Stimulated activated CD8-positive, alpha-beta memory T cell treated with anti-CD3 and anti-CD28 coated beads, Interleukin-7, amount 100 ng/mL, for 1 hour (primary cell): ENCODE results near the gene USH2A.

Source experiments
- DNase-seq, 2 donors: peaks; one replicate each; pipeline ENCODE4 v3.0.0-alpha.2; 2020; ENCODE audit warnings: low read depth in 2 of 2

The USH2A gene

DNA sequence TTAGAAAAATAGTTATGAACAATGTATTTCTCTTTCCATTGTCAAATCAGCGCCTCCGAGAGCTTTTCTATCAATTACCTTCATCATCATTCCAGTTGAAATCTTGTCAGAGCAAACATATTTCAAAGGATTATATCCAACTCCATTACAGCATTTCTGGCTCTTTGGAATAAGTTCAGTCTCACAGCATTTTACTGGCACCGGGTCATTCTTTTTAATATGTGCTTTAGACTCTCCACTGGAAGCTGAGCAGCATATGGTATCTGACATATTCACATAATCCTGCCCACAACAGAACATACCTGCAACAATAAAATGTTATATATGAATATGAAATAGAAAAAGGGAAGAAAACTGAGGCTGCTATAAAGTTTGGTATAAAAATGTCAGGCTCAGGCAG is 633.3 kb downstream of the USH2A start:
- no peak for DNase-seq

DNA sequence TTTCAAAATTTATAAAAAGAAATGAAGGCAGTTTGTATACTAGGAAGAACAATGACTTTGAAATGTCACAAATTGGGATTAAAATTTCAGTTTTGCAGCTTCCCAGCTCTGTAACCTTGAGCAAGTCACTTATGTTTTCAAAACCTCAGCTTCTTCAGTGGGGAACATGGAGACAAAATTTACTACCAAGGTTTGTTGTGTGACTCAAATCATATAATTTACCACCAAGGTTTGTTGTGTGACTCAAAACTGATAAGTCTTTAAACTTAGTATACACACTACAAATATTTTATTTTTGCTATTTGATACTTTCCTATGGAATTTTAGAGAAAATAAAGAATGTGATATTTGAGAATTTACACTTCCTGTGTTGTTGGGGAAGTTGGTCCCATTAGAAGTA is 636.3 kb downstream of the USH2A start:
- no peak for DNase-seq

DNA sequence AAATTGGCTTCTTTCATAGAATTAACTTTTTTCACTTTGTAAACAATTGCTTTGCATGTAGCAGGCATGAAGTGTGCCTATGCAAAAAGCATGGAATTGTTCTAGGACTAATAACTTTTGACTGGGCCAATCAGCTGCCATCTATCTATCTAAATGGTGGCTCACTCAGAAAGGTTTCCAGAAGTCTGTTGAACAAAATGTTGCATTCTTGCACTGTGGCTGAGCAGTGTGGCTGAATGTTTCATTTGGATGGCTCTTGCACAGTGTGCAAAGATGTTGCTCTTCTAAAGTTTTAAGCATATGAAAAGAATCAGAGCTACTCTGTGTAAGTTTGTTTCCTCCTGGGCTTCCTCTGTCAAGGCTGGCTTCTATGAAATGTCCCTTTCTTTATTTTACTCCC is 642.6 kb downstream of the USH2A start:
- DNase-seq: no peak

DNA sequence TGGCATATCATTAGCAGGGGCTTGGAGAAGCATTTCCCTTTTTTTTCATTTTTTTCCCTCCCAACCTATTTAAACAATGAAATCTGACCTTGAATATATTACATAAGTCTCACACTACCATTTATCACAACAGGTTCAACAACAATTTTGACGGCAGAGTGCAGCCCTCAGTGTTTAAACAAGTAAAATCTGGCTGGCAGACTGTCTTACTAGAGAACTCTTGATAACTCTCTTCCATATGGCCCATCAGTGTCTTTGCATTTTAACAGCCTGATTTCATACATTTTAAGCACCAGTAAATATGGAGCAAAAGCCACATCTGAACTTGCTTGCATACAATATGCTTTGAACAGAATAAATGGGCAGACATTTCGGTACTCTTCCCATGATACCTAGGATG is 643.1 kb downstream of the USH2A start:
- no peak for DNase-seq

DNA sequence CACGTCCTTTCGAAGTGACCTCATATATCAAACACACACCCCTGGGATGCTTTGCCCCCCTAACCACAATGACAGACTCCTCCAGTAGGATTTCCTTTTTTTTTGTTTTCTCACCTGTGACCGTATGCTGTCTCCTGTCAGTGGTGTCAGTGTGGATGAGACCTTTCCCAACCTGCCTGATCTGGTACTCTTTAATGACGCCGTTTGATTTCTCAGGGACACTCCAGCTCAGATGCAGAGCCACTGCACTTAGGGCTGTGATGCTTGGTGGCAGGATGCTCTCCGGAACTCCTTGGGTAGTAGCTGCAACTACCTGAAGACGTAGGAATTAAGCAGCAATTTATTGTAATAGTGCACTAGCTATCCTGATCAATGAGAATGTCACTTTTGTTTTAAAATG is 643.5 kb downstream of the USH2A start:
- no peak for DNase-seq

DNA sequence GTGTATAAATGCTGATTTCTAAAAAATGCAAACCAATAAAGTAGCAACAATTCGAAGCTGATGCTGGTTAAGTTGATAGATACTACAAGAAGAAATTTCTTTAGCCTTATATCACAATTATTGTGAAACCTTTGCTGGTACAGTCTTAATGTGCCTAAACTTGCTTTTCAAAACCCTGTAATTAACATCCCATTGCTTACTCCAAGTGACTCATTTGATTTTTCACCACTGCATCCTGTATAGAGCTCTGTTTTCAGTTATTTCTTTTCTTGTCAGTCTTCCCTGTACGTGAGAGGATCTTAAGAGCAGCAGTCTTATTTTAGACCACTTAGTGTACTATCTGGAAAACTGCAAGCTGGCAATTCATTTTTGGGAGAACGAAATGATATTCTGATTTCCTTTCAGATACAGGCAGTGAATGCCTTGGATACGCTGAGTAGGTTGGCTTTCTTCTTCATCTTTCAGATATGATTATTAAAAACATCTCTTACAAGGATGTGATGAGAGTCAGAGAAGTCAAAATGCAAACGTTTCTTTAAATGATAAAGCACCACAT is 645.8 kb downstream of the USH2A start:
- DNase-seq: no peak

DNA sequence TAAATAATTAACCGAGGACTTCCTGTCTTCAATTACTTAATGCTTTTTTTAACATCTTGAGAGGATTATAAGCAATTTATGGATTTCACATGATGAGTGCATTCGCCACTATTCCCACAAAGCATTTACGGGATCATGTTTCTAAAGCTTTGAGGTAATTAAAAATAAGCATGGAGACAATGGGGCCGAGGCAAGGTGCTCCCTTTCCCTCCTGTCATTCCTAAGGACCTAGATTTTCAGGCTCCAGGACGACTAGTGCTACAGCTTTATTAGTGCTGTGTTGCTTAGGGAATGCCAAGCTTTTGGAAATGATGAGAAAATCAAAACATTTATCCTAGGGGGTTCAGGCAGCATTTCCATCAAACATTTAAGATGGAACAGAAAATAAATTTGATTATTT is 646.9 kb downstream of the USH2A start:
- no peak for DNase-seq

DNA sequence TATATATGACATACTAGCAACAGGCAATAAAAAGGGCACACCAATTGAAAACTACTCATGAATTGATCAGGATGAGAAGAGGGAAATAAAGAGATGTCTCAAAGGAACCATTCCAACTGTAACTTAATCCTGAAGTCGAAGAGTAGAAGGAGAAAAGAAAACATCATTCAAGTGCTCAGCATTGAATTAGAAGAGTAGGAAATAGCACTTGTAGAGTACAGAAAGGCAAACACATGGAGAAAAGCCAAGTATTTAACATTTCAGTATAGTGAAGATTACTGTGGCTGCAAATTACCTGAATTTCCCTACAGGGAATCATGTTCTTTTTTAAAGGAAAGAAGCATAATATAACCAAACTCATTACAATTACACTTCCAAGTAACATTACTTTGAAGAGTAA is 651.1 kb downstream of the USH2A start:
- DNase-seq: no peak

DNA sequence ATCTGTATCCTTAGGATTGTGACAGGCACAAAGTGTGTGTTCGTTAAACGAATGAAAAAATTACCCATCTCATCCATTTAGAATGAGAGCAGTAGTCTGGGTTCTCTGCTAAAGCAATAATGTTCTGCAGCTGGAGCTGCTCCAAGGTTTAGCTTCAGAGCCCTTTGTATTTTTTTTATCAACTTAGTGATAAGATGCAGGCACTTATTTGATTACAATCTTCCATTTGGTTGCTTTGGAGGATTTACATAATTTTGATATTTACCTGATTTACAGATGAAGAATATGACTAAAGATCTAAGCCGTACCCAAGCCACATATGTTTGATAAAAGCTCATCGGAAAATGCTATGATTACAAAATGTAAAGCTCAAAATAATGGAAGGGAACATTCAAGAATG is 654.9 kb downstream of the USH2A start:
- no peak for DNase-seq

DNA sequence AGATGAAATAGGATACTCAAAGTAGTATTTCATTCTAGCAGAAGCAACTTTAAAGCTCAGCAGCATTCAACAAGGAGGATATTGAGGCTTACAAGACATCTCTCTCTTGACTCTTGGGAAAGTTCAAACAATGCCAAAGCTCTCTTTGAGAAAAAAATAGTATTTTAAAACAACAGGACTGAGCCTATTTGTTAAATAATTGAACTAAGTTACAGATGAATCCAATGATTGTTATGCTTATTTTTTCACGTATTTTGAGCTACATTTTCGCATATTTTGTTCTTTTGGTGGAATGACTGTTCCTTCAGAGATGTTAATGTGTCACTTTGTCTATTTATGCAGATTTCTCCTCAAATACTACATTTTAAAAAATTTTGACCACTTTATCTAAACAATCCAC is 655.5 kb downstream of the USH2A start:
- DNase-seq: no peak

DNA sequence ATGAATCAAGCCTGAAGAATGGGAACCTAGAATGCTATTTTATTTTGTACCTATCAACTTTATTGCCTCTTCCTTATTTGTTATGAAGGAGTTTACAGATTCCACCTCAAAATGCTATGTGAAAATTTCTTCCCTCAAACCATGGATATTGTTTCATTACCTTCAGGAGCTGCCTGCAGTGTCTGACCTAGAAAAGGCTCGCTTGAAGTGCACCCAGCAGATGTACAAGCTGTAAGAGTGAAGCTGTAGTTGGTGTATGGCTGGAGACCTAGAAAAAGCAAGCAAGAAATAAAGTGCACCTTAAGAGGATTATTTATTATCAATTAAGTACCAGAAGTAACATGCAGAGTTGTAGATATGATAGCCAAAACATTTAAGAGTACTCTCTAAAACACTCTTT is 656.7 kb downstream of the USH2A start:
- no peak for DNase-seq

DNA sequence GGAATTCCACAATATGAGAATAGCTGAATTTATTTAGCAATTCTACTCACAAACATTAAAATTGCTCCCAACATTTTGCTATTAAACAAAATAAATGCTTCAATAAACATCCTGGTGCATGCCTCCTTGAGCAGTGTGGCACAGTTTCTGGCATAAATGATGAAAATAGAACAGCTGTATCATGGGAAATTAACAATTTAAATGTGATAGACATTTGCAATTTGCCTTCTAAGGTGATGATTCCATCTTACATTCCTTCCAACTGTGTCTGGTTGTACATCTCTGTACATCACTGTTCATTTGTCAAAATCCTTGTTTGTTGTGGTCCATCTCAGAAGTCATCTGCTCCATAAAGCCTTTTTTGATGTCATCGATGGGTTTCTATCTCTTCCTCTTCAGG is 657.4 kb downstream of the USH2A start:
- no peak for DNase-seq

DNA sequence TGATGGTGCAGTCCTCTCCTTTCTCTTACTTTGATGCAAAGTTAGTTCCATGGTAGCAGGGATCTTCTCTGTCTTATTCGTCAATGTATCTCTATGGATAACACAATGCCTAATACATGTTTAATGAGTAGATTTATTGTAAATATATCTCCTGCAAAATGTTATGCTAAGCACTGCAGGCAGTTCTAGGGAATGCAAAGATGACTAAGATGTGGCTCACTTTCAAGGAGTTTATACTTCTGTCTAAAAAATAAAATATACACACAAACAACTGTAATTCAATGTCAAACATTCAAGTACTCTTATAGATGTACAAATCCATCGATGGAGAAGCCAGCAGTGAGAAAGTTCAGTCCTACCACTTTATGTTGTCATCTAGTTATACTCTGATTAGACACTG is 661.8 kb downstream of the USH2A start:
- DNase-seq: no peak

DNA sequence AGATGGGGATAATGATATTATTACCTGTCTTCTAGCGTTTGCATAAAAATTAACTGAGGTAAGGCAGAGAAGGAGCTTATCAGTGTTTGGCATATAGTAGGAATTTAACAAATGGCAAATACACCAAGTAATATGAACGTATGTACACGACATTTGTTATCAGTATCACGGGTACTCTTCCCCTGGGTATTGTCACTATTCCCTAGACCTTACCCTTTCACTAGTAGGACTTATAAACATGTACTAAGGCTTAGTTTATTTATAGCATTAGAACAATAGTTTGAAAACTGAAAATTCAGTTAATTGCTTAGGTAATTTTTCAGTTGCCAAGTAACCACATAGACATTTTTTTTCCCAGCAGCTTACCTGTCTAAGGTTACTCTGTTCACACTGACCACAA is 669.1 kb downstream of the USH2A start:
- no peak for DNase-seq

DNA sequence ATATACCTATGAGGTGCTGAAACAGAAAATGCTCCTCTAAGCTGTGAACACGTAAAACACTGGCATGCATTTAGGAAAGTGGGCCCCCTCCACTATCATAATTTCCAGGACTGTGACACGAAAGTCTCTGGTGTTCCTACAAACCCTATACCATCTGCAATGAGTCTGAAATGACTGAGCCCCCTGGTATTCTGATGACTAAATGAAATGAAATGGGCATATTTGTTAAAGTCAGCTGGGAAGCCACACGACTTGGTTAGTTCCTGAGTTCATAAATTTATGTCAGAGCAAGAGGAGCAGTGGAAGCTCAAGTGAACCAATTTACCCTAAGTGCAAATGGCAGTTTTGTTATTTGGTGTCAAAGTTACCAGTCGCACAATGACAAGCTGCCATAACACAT is 673.8 kb downstream of the USH2A start:
- DNase-seq: no peak

DNA sequence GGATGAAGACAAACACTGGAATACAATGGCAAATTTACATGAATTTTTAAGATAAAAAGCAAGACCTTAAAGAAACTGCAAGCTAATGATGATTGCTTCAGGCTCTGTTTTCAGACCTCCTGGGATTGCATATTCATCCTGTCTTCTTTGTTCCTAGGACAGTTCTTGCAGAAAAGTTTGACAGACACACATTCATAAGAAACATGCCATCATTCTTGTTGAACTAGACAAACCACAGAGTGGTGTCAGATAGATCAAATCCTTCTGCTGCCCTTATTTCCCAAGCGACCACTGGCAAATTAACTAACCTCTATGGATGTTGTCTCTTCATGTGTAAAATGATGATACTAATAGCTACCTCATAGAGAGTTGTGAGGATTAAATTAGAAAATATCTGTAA is 674.8 kb downstream of the USH2A start:
- no peak for DNase-seq

DNA sequence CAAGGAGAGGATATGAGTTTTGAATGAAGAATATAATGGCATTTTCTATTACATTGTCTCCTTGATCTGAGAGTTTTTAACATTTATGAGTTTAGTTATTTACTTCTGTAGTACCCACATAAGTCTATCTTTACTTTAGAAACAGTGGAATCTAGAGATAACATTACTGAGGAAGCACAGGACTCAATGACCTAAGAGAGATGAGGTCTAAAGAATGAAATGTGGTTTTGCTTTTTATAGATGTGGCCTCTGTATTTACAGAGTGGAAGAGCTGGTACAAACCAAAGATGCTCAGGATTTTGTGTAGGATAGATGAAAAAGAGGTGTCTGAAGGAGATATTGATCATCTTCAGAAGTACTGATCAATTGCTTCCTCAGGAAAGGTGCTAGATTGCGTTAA is 678.8 kb downstream of the USH2A start:
- DNase-seq: no peak

DNA sequence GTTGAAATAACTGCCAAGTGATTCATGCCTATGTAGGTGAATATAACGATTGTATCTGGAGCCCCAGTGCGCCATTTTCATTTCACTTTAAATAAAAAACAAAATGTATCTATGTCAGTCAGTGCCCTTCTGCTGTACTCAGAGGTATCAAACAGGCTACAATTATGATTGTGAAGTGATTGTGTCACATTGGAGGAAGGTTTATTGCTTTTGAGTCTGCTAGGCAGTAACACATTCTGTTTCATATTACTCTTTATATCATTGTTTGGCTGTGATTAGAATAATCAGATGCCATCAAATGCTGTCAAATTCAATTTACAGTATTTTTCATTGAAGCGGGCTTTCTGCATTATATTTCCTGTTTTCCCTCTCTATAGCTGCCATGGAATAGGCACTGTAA is 684.2 kb downstream of the USH2A start:
- DNase-seq: no peak

DNA sequence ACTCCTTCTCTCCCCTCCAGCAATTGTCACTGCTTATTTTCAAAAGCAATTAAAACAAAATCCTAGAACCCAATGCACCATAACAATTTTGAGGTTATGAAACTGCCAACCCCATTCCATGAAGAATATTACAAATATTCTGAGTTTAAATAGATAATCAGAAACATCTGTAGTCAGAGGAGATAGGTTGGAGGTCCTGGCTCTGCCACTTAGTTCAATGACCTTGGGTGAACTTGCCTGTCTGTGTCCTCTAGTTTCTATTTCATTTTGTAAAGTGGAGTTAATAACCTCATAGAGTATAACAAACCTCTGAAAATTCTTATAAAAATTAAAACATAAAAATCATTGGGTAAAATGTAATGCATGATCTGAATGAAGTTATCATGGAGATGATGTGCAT is 691.5 kb downstream of the USH2A start:
- no peak for DNase-seq

DNA sequence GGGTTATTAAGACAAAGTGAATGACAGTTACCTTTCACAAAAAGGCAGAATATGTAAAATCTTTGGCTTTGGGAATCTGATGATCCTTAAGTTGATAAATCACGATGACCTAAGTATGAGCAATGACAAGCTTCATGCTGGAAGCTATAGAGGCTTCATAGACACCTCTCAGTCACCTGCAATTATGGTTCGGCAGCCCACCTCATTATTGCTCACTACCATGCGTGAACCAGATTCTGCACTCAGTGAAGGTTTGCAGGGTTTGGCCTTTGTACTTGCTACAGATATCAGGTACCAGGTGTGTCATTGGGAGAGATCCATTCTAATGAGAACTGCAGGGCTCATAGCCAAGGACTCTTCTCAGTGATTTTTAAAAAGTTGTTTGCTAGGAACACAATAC is 692.6 kb downstream of the USH2A start:
- DNase-seq: no peak

DNA sequence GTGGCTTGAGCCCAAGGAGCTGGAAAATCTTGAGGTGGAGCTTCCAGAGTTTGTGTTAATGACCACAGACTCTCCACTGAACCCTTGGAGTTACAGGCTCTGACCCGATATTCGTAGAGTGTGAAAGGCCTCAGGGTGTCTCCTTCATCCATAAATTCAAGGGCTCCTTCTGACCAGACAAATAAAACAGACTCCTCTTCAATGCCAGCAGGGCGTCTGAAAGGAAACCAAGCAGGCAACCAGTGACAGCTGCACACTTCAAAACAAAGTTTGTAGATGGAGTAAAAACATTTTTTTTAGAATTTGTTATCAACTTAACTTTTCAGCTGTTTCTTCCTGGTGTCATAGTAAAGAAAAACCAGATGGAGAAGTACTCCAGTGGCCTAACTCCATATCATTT is 695.1 kb downstream of the USH2A start:
- DNase-seq: no peak

DNA sequence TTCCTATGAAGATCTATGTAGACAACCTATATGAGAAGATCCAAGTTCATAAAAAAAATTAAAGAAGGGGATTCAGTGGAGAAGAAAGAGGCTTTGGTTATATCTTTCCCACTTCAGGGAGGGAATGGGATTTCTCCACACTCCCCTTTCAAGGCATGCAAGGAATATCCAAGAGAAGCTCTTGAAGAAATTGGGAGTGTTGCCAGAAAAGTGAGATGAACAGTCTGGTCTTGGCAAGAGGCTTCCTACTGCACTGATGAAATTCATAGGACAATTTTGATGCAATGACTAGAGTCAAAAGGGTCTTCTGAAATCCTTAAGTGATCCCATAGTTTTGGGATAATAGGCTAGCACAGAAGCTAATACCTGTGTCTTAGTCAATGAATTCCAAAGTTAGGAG is 703.1 kb downstream of the USH2A start:
- no peak for DNase-seq

DNA sequence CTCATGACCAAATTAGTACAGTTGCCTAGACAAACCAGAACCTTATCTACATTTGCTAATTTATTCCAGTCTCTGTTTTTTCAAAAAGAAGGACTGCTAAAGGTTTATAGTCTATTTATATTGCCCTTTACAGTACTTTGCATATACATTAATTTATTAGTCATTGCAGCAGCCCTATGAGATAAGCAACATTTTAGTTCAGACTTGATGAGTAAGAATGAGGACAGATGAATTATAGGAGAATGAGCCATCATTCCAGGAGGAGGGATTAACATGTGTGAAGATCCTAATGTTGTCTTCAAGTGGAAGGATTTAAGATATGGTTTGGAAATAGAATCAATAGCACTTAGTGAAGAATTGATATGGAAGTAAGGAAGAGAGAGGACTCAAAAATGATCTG is 703.7 kb downstream of the USH2A start:
- no peak for DNase-seq

DNA sequence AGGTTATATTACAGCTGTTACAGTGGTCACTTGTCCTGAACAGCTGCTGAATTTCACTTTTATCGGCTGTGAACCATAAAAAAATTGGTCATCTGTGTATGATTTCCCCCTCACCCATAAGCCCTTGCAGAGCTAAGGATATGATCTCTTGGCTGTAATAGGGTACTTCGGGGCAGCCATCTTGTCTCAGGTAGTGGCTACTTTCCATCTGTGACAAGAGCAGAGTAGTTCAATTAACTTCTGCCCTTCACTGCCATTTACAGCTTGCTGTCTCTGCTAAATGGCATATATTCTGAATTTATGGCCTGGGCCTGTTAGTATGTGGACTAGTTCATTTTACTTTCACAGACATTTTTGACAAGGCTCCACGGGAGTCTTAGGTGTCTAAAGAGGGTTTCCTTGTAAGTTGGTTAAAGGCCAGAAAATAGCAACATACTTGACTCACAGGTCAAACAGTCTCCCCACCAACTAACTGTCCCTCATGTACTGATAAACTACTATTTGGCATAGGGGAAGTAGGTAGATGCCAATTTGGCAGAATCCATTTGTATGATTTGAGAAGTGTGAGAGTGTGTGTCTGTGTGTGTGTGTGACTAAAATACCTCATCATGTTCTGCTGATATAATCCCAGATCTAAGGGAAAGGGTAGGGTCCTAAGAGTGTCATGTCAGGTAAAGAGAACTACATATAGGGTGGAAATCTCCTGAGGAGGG is 704.5 kb downstream of the USH2A start:
- no peak for DNase-seq
